Measurements from ENCODE around the gene CSMD2. TPM values are rescaled to one million over a fixed set of nuclear protein-coding genes. Genes with fewer than 3 reads are reported as not detected.

CSMD2 gene
- total and polyA plus RNA-seq, 2 of the 8 experiments (the other 6 are each of a cell fraction or from before 2014, with no cell fraction given): 7.0 to 14.7 TPM

GRCh38 chr1:33823830-33824229 is 341.2 kb downstream of the CSMD2 start:
- H3K18ac ChIP-seq (ENCODE audit: extremely low read depth, low read length): no peak overlapping the region
- 92% methylated on average over 1 of the region's 1 CpG; no CpG with 5 or more reads in 1 of the 2 experiments for WGBS, 2 experiments (ENCODE audit: extremely low coverage in 1 of 2, insufficient coverage in 1 of 2, insufficient read length in 1 of 2, insufficient replicate concordance in 2 of 2, low coverage in 1 of 2, low lambda C conversion rate in 2 of 2, missing lambda C conversion rate in 1 of 2)
- H2BK120ac ChIP-seq (replicated peaks; ENCODE audit: low read depth, low read length): no peak overlapping the region
- H3K79me2 ChIP-seq (ENCODE audit: control insufficient read depth in 1 of 2, insufficient read depth in 2 of 2, low read length in 2 of 2): no peaks in the 10 kb centered on the region
- peaks cover 6% of the 10 kb centered on the region in 2 experiments; a peak in 3 of 4 replicates for H3K9me3 ChIP-seq (ENCODE audit: insufficient read depth in 2 of 2, low read depth in 1 of 2, low read length in 1 of 2)
- H3K4ac ChIP-seq (replicated peaks; ENCODE audit: insufficient read length, low read depth, low read length): no peak overlapping the region
- H3K56ac ChIP-seq (replicated peaks; ENCODE audit: insufficient read length, low read depth, low read length): no peak overlapping the region
- H2BK15ac ChIP-seq (ENCODE audit: low read length): no peak overlapping the region
- no peak overlapping the region for H2BK5ac ChIP-seq (ENCODE audit: low read depth, low read length)
- no peak overlapping the region for H2BK12ac ChIP-seq (ENCODE audit: low read depth, low read length)
- H3K79me1 ChIP-seq (ENCODE audit: low read depth, low read length): no peaks in the 10 kb centered on the region
- no peak overlapping the region for H2AK5ac ChIP-seq (ENCODE audit: low read depth, low read length)
- H4K8ac ChIP-seq (ENCODE audit: extremely low read depth, insufficient read depth, low read length): no peak overlapping the region
- H3K27me3 ChIP-seq (replicated peaks in 1 of 4; ENCODE audit: control insufficient read depth in 3 of 4, extremely low read depth in 1 of 4, insufficient read depth in 3 of 4, low read length in 3 of 4): no peaks in the 10 kb centered on the region
- no peaks in the 10 kb centered on the region for H3K23me2 ChIP-seq (ENCODE audit: low read depth, low read length)
- no peak overlapping the region for H3K23ac ChIP-seq (ENCODE audit: insufficient read length)
- H4K91ac ChIP-seq (replicated peaks; ENCODE audit: insufficient read length, low read length): no peak overlapping the region
- H4K20me1 ChIP-seq (replicated peaks in 1 of 2; ENCODE audit: control insufficient read depth in 1 of 2, insufficient read depth in 2 of 2, low read length in 2 of 2): no peaks in the 10 kb centered on the region
- no peak overlapping the region for H4K5ac ChIP-seq (ENCODE audit: insufficient read length, low read depth, low read length)
- DNase-seq (ENCODE audit: low read depth in 1 of 2, low spot score in 2 of 2): no peak
- no peak overlapping the region for H3K4me3 ChIP-seq (ENCODE audit: extremely low read depth in 1 of 4, insufficient read depth in 2 of 4, low read depth in 3 of 4, low read length in 4 of 4)
- H3K9ac ChIP-seq (replicated peaks in 1 of 4; ENCODE audit: extremely low read depth in 1 of 4, low read depth in 3 of 4, low read length in 3 of 4): no peak overlapping the region
- H2BK20ac ChIP-seq (ENCODE audit: low read length): no peak overlapping the region
- no peaks in the 10 kb centered on the region for H3K4me1 ChIP-seq (replicated peaks in 1 of 4; ENCODE audit: control insufficient read depth in 3 of 4, insufficient read depth in 4 of 4, low read length in 3 of 4)
- no peak overlapping the region for H2AFZ ChIP-seq (ENCODE audit: low read length)
- H3K36me3 ChIP-seq (ENCODE audit: control insufficient read depth in 2 of 4, insufficient read depth in 4 of 4, low read length in 3 of 4): peaks cover 0 to 1% (median 0%) of the 10 kb centered on the region in 4 experiments; a peak in 1 of 8 replicates
- FAIRE-seq: no peak
- CTCF ChIA-PET (ENCODE audit: partially characterized antibody): interaction anchor here (0.8 kb wide), 1 partner anchor 80 kb away, joined by 3 read pairs; no protein-coding TSS in a partner anchor
- H3K4me2 ChIP-seq (ENCODE audit: insufficient read depth in 1 of 2, low read depth in 2 of 2, low read length in 2 of 2): no peak overlapping the region
- no peak overlapping the region for H3K14ac ChIP-seq (ENCODE audit: insufficient read length)
- POLR2A ChIA-PET (ENCODE audit: partially characterized antibody): no interaction called here
- no peak overlapping the region for H3K27ac ChIP-seq (ENCODE audit: low read depth, low read length)
- TF ChIP-seq BRCA1 (IDR thresholded peaks at IDR 0.05; ENCODE audit: low read depth, low read length): no peak
- TF ChIP-seq SP1 (IDR thresholded peaks at IDR 0.05; ENCODE audit: low read depth, low read length): no peak
- no peak for TF ChIP-seq RXRA (IDR thresholded peaks at IDR 0.05; ENCODE audit: insufficient read depth, low read depth, low read length)
- no peak for TF ChIP-seq CBX5 (IDR thresholded peaks at IDR 0.05; ENCODE audit: low read depth, low read length)
- TF ChIP-seq POLR2A (IDR thresholded peaks at IDR 0.05; ENCODE audit: control extremely low read depth in 1 of 2, low read depth in 2 of 2, low read length in 2 of 2): no peak
- no peak for TF ChIP-seq POLR2AphosphoS5 (IDR thresholded peaks at IDR 0.05; ENCODE audit: low read depth, low read length)
- TF ChIP-seq RBBP5 (IDR thresholded peaks at IDR 0.05; ENCODE audit: borderline replicate concordance, low read depth, low read length): no peak
- no peak for TF ChIP-seq SRF (IDR thresholded peaks at IDR 0.05; ENCODE audit: low read depth, low read length)
- no peak for TF ChIP-seq CREB1 (IDR thresholded peaks at IDR 0.05)
- no peak for TF ChIP-seq PHF8 (conservative IDR thresholded peaks at IDR 0.05; ENCODE audit: low read depth, low read length)
- TF ChIP-seq TAF1 (IDR thresholded peaks at IDR 0.05; ENCODE audit: low read depth, low read length): no peak
- no peak for TF ChIP-seq HDAC2 (IDR thresholded peaks at IDR 0.05; ENCODE audit: borderline replicate concordance in 1 of 2, low read depth in 2 of 2, low read length in 2 of 2)
- no peak for TF ChIP-seq ZNF274 (IDR thresholded peaks at IDR 0.05; ENCODE audit: borderline replicate concordance, extremely low read depth, low read length)
- no peak for TF ChIP-seq SIN3A (conservative IDR thresholded peaks at IDR 0.05 in 1 of 2, IDR thresholded peaks at IDR 0.05 in 1 of 2; ENCODE audit: low read depth in 1 of 2, low read length in 2 of 2)
- no peak for TF ChIP-seq MAFK (IDR thresholded peaks at IDR 0.05; ENCODE audit: low read depth, low read length)
